ENCODE data around the gene QRICH1.
"Not testable (repeated sequence)": the region's sequence is repeated elsewhere in the genome, so short reads cannot be mapped to it uniquely, and the experiment has no call there.

Gene QRICH1

GRCh38 chr3:49016414-49017228 lies 77.2 kb downstream of the QRICH1 start:
- no peak for DNase-seq

GRCh38 chr3:49015765-49016164 lies 78.1 kb downstream of the QRICH1 start:
- DNase-seq, result no peak

GRCh38 chr3:49015072-49015471 lies 78.8 kb downstream of the QRICH1 start:
- DNase-seq, result no peak

GRCh38 chr3:49013738-49014660 lies 79.9 kb downstream of the QRICH1 start:
- no peak for DNase-seq

GRCh38 chr3:49013113-49013737 lies 80.6 kb downstream of the QRICH1 start:
- DNase-seq, result no peak

- DNase-seq, result no peak
Observed at GRCh38 chr3:49012441-49013017, 81.3 kb downstream of the QRICH1 start.

- peak; percentile 58 for DNase-seq
Observed at GRCh38 chr3:49009396-49009795, 84.5 kb downstream of the QRICH1 start.

GRCh38 chr3:49008627-49009026 lies 85.2 kb downstream of the QRICH1 start:
- not testable (repeated sequence) for DNase-seq

GRCh38 chr3:49007771-49008528 lies 85.9 kb downstream of the QRICH1 start:
- peak; percentile 94 for DNase-seq

GRCh38 chr3:49007068-49007770 lies 86.7 kb downstream of the QRICH1 start, which contains the start of gene WDR6:
WDR6 (plus strand) TSS chr3:49007391; CDS start chr3:49007432, 41 bp downstream.
- DNase-seq, result peak; percentile 98

GRCh38 chr3:49006408-49007067 lies 87.3 kb downstream of the QRICH1 start:
- no peak for DNase-seq

- DNase-seq, result no peak
Observed at GRCh38 chr3:49005998-49006397, 87.9 kb downstream of the QRICH1 start.

GRCh38 chr3:49005303-49005680 lies 88.6 kb downstream of the QRICH1 start:
- DNase-seq, result no peak

- DNase-seq, result no peak
Observed at GRCh38 chr3:49004352-49005302, 89.2 kb downstream of the QRICH1 start.

GRCh38 chr3:49001155-49001554 lies 92.7 kb downstream of the QRICH1 start:
- DNase-seq, result no peak

GRCh38 chr3:48999085-48999858 lies 94.6 kb downstream of the QRICH1 start:
- no peak for DNase-seq

GRCh38 chr3:48997714-48998637 lies 95.9 kb downstream of the QRICH1 start:
- no peak for DNase-seq
